Measurements from ENCODE around the gene POMC.

The POMC gene

GRCh38 chr2:25198576-25198975 lies 30.2 kb upstream of the POMC start:
- peaks cover 4% of the 10 kb centered on the region for H3K4me1 ChIP-seq (ENCODE audit: control insufficient read depth, insufficient read depth, low read length)
- H3K9ac ChIP-seq (ENCODE audit: low read depth, low read length): no peak overlapping the region
- no peaks in the 10 kb centered on the region for H3K36me3 ChIP-seq (ENCODE audit: insufficient read depth, low read length)
- peaks cover 17% of the 10 kb centered on the region for H3K27me3 ChIP-seq (ENCODE audit: control insufficient read depth, insufficient read depth, low read length)
- H3K9me3 ChIP-seq (replicated peaks; ENCODE audit: low read length): no peaks in the 10 kb centered on the region
- H3K4me3 ChIP-seq (ENCODE audit: low read length): no peak overlapping the region
- no peak overlapping the region for H3K4me2 ChIP-seq (ENCODE audit: low read length)

- H3K4me2 ChIP-seq (ENCODE audit: low read length): no peak overlapping the region
- no peak overlapping the region for H3K9ac ChIP-seq (ENCODE audit: low read depth, low read length)
- peaks cover 17% of the 10 kb centered on the region for H3K27me3 ChIP-seq (ENCODE audit: control insufficient read depth, insufficient read depth, low read length)
- no peaks in the 10 kb centered on the region for H3K36me3 ChIP-seq (ENCODE audit: insufficient read depth, low read length)
- peaks cover 4% of the 10 kb centered on the region for H3K4me1 ChIP-seq (ENCODE audit: control insufficient read depth, insufficient read depth, low read length)
- no peaks in the 10 kb centered on the region for H3K9me3 ChIP-seq (replicated peaks; ENCODE audit: low read length)
- no peak overlapping the region for H3K4me3 ChIP-seq (ENCODE audit: low read length)
Observed at GRCh38 chr2:25198209-25198525, 29.8 kb upstream of the POMC start.

- Histone ChIP-seq H3K36me3 (ENCODE audit: insufficient read depth, low read length) (no peaks in the 10 kb centered on the region), H3K9ac (ENCODE audit: low read depth, low read length) (no peak overlapping the region)
Observed at GRCh38 chr2:25197336-25198208, 29.2 kb upstream of the POMC start.

GRCh38 chr2:25194576-25195122 lies 26.3 kb upstream of the POMC start:
- H3K36me3 ChIP-seq (ENCODE audit: insufficient read depth, low read length): no peaks in the 10 kb centered on the region
- H3K4me2 ChIP-seq (ENCODE audit: low read length): no peak overlapping the region
- H3K9me3 ChIP-seq (replicated peaks; ENCODE audit: low read length): no peaks in the 10 kb centered on the region
- peaks cover 17% of the 10 kb centered on the region for H3K27me3 ChIP-seq (ENCODE audit: control insufficient read depth, insufficient read depth, low read length)
- no peak overlapping the region for H3K4me3 ChIP-seq (ENCODE audit: low read length)
- H3K9ac ChIP-seq (ENCODE audit: low read depth, low read length): no peak overlapping the region
- peaks cover 4% of the 10 kb centered on the region for H3K4me1 ChIP-seq (ENCODE audit: control insufficient read depth, insufficient read depth, low read length)

More at GRCh38 chr2:25197336-25198208, 29.2 kb upstream of the POMC start:
- Histone ChIP-seq H3K4me1 (ENCODE audit: control insufficient read depth, insufficient read depth, low read length) (peaks cover 4% of the 10 kb centered on the region), H3K4me2 (ENCODE audit: low read length) (no peak overlapping the region), H3K27me3 (ENCODE audit: control insufficient read depth, insufficient read depth, low read length) (peaks cover 17% of the 10 kb centered on the region), H3K9me3 (replicated peaks; ENCODE audit: low read length) (no peaks in the 10 kb centered on the region), H3K4me3 (ENCODE audit: low read length) (no peak overlapping the region)

GRCh38 chr2:25190536-25190935 lies 22.2 kb upstream of the POMC start:
- H3K9ac ChIP-seq (ENCODE audit: low read depth, low read length): no peak overlapping the region
- H3K4me3 ChIP-seq (ENCODE audit: low read length): no peak overlapping the region
- H3K4me1 ChIP-seq (ENCODE audit: control insufficient read depth, insufficient read depth, low read length): no peaks in the 10 kb centered on the region
- H3K36me3 ChIP-seq (ENCODE audit: insufficient read depth, low read length): no peaks in the 10 kb centered on the region
- peaks cover 11% of the 10 kb centered on the region for H3K27me3 ChIP-seq (ENCODE audit: control insufficient read depth, insufficient read depth, low read length)
- H3K9me3 ChIP-seq (replicated peaks; ENCODE audit: low read length): no peaks in the 10 kb centered on the region
- no peak overlapping the region for H3K4me2 ChIP-seq (ENCODE audit: low read length)

GRCh38 chr2:25188405-25188804 lies 20.0 kb upstream of the POMC start:
- Histone ChIP-seq H3K4me3 (ENCODE audit: low read length) (no peak overlapping the region), H3K36me3 (ENCODE audit: insufficient read depth, low read length) (no peaks in the 10 kb centered on the region), H3K27me3 (ENCODE audit: control insufficient read depth, insufficient read depth, low read length) (peaks cover 19% of the 10 kb centered on the region), H3K4me2 (ENCODE audit: low read length) (no peak overlapping the region), H3K9ac (ENCODE audit: low read depth, low read length) (no peak overlapping the region), H3K9me3 (replicated peaks; ENCODE audit: low read length) (no peaks in the 10 kb centered on the region), H3K4me1 (ENCODE audit: control insufficient read depth, insufficient read depth, low read length) (no peaks in the 10 kb centered on the region)

- H3K4me1 ChIP-seq (ENCODE audit: control insufficient read depth, insufficient read depth, low read length): no peaks in the 10 kb centered on the region
- peaks cover 19% of the 10 kb centered on the region for H3K27me3 ChIP-seq (ENCODE audit: control insufficient read depth, insufficient read depth, low read length)
- no peak overlapping the region for H3K9ac ChIP-seq (ENCODE audit: low read depth, low read length)
- H3K4me3 ChIP-seq (ENCODE audit: low read length): no peak overlapping the region
- H3K9me3 ChIP-seq (replicated peaks; ENCODE audit: low read length): no peaks in the 10 kb centered on the region
- H3K36me3 ChIP-seq (ENCODE audit: insufficient read depth, low read length): no peaks in the 10 kb centered on the region
- H3K4me2 ChIP-seq (ENCODE audit: low read length): no peak overlapping the region
Observed at GRCh38 chr2:25187729-25188350, 19.5 kb upstream of the POMC start.

GRCh38 chr2:25184254-25184653 lies 15.9 kb upstream of the POMC start:
- no peak overlapping the region for H3K4me2 ChIP-seq (ENCODE audit: low read length)
- no peaks in the 10 kb centered on the region for H3K9me3 ChIP-seq (replicated peaks; ENCODE audit: low read length)
- no peaks in the 10 kb centered on the region for H3K4me1 ChIP-seq (ENCODE audit: control insufficient read depth, insufficient read depth, low read length)
- H3K9ac ChIP-seq (ENCODE audit: low read depth, low read length): no peak overlapping the region
- H3K4me3 ChIP-seq (ENCODE audit: low read length): no peak overlapping the region
- H3K36me3 ChIP-seq (ENCODE audit: insufficient read depth, low read length): no peaks in the 10 kb centered on the region
- peaks cover 26% of the 10 kb centered on the region for H3K27me3 ChIP-seq (ENCODE audit: control insufficient read depth, insufficient read depth, low read length)

GRCh38 chr2:25178976-25179375 lies 10.6 kb upstream of the POMC start:
- Histone ChIP-seq H3K4me1 (ENCODE audit: control insufficient read depth, insufficient read depth, low read length) (no peaks in the 10 kb centered on the region), H3K9me3 (replicated peaks; ENCODE audit: low read length) (no peaks in the 10 kb centered on the region), H3K36me3 (ENCODE audit: insufficient read depth, low read length) (no peaks in the 10 kb centered on the region), H3K27me3 (ENCODE audit: control insufficient read depth, insufficient read depth, low read length) (peaks cover 51% of the 10 kb centered on the region), H3K9ac (ENCODE audit: low read depth, low read length) (no peak overlapping the region), H3K4me3 (ENCODE audit: low read length) (no peak overlapping the region), H3K4me2 (ENCODE audit: low read length) (no peak overlapping the region)

- Histone ChIP-seq H3K36me3 (ENCODE audit: insufficient read depth, low read length) (no peaks in the 10 kb centered on the region), H3K4me2 (ENCODE audit: low read length) (no peak overlapping the region), H3K9me3 (replicated peaks; ENCODE audit: low read length) (no peaks in the 10 kb centered on the region), H3K27me3 (ENCODE audit: control insufficient read depth, insufficient read depth, low read length) (peaks cover 55% of the 10 kb centered on the region), H3K9ac (ENCODE audit: low read depth, low read length) (no peak overlapping the region), H3K4me3 (ENCODE audit: low read length) (no peak overlapping the region), H3K4me1 (ENCODE audit: control insufficient read depth, insufficient read depth, low read length) (no peaks in the 10 kb centered on the region)
Observed at GRCh38 chr2:25177211-25177611, 8.8 kb upstream of the POMC start.

GRCh38 chr2:25176541-25177181 lies 8.3 kb upstream of the POMC start:
- Histone ChIP-seq H3K4me2 (ENCODE audit: low read length) (no peak overlapping the region), H3K4me1 (ENCODE audit: control insufficient read depth, insufficient read depth, low read length) (no peaks in the 10 kb centered on the region), H3K9ac (ENCODE audit: low read depth, low read length) (no peak overlapping the region), H3K4me3 (ENCODE audit: low read length) (no peak overlapping the region), H3K36me3 (ENCODE audit: insufficient read depth, low read length) (no peaks in the 10 kb centered on the region), H3K9me3 (replicated peaks; ENCODE audit: low read length) (no peaks in the 10 kb centered on the region), H3K27me3 (ENCODE audit: control insufficient read depth, insufficient read depth, low read length) (peaks cover 55% of the 10 kb centered on the region)
